ENCODE data around the gene RASGRP1. TPM values are rescaled to one million over a fixed set of nuclear protein-coding genes. Genes with fewer than 3 reads are reported as not detected.

The RASGRP1 gene
- total RNA-seq, 1 donor from 2014 or later, result 1.8 TPM

GRCh38 chr15:38535491-38536200, 29.0 kb downstream of the RASGRP1 start:
- DNase-seq (ENCODE audit: low spot score), result no peak

- DNase-seq (ENCODE audit: low spot score), result no peak
Measured at GRCh38 chr15:38534691-38535090, 29.9 kb downstream of the RASGRP1 start.

- no peak for DNase-seq (ENCODE audit: low spot score)
Measured at GRCh38 chr15:38533926-38534325, 30.7 kb downstream of the RASGRP1 start.

- DNase-seq (ENCODE audit: low spot score), result no peak
Measured at GRCh38 chr15:38533416-38533915, 31.1 kb downstream of the RASGRP1 start.

- no peak for DNase-seq (ENCODE audit: low spot score)
Measured at GRCh38 chr15:38532728-38533127, 31.9 kb downstream of the RASGRP1 start.

GRCh38 chr15:38531509-38531908, 33.1 kb downstream of the RASGRP1 start:
- DNase-seq (ENCODE audit: low spot score), result no peak

GRCh38 chr15:38530113-38530512, 34.5 kb downstream of the RASGRP1 start:
- no peak for DNase-seq (ENCODE audit: low spot score)

- no peak for DNase-seq (ENCODE audit: low spot score)
Measured at GRCh38 chr15:38528294-38528693, 36.3 kb downstream of the RASGRP1 start.

- no peak for DNase-seq (ENCODE audit: low spot score)
Measured at GRCh38 chr15:38526158-38526557, 38.5 kb downstream of the RASGRP1 start.

GRCh38 chr15:38525489-38525888, 39.1 kb downstream of the RASGRP1 start:
- no peak for DNase-seq (ENCODE audit: low spot score)

- no peak for DNase-seq (ENCODE audit: low spot score)
Measured at GRCh38 chr15:38524156-38524555, 40.5 kb downstream of the RASGRP1 start.

- DNase-seq (ENCODE audit: low spot score), result no peak
Measured at GRCh38 chr15:38522922-38523321, 41.7 kb downstream of the RASGRP1 start.

- DNase-seq (ENCODE audit: low spot score), result no peak
Measured at GRCh38 chr15:38521316-38521715, 43.3 kb downstream of the RASGRP1 start.

GRCh38 chr15:38520035-38520434, 44.6 kb downstream of the RASGRP1 start:
- no peak for DNase-seq (ENCODE audit: low spot score)

- DNase-seq (ENCODE audit: low spot score), result no peak
Measured at GRCh38 chr15:38518084-38518483, 46.5 kb downstream of the RASGRP1 start.

GRCh38 chr15:38517312-38517975, 47.2 kb downstream of the RASGRP1 start:
- no peak for DNase-seq (ENCODE audit: low spot score)

GRCh38 chr15:38516626-38517025, 48.0 kb downstream of the RASGRP1 start:
- no peak for DNase-seq (ENCODE audit: low spot score)

GRCh38 chr15:38514601-38515000, 50.0 kb downstream of the RASGRP1 start:
- no peak for DNase-seq (ENCODE audit: low spot score)

GRCh38 chr15:38512901-38513300, 51.7 kb downstream of the RASGRP1 start:
- DNase-seq (ENCODE audit: low spot score), result no peak

GRCh38 chr15:38509152-38509551, 55.5 kb downstream of the RASGRP1 start:
- DNase-seq (ENCODE audit: low spot score), result no peak

- DNase-seq (ENCODE audit: low spot score), result no peak
Measured at GRCh38 chr15:38508647-38509046, 56.0 kb downstream of the RASGRP1 start.

- DNase-seq (ENCODE audit: low spot score), result no peak
Measured at GRCh38 chr15:38507570-38507969, 57.0 kb downstream of the RASGRP1 start.

GRCh38 chr15:38506997-38507396, 57.6 kb downstream of the RASGRP1 start:
- no peak for DNase-seq (ENCODE audit: low spot score)
